GM21360 (cell line): ENCODE measurements around the gene GTPBP10.
"Not testable (repeated sequence)": the region's sequence is repeated elsewhere in the genome, so short reads cannot be mapped to it uniquely, and the experiment has no call there.

Source experiments
- ATAC-seq: cut with Tn5 transposase; IDR thresholded peaks from one replicate; pipeline ENCODE4 v1.9.1; 2021; ENCODE audit warnings: mild to moderate bottlenecking, moderate library complexity; ENCODE audit not compliant: unreplicated experiment

Gene GTPBP10

GRCh38 chr7:90350032-90350431, 3.5 kb downstream of the GTPBP10 start:
- not testable (repeated sequence) for ATAC-seq

- ATAC-seq = no peak
These were observed 5.5 kb downstream of the GTPBP10 start for GRCh38 chr7:90351987-90352386.

- no peak for ATAC-seq
These were observed 36.9 kb downstream of the GTPBP10 start for GRCh38 chr7:90383422-90383821.

- no peak for ATAC-seq
These were observed 37.3 kb downstream of the GTPBP10 start for GRCh38 chr7:90383861-90384260.

- no peak for ATAC-seq
These were observed 37.9 kb downstream of the GTPBP10 start for GRCh38 chr7:90384433-90384832.

- ATAC-seq = no peak
These were observed 41.1 kb downstream of the GTPBP10 start for GRCh38 chr7:90387470-90388240.

- no peak for ATAC-seq
These were observed 44.4 kb downstream of the GTPBP10 start for GRCh38 chr7:90390926-90391325.

GRCh38 chr7:90391488-90391887, 45.0 kb downstream of the GTPBP10 start:
- ATAC-seq = no peak

- ATAC-seq = no peak
These were observed 49.9 kb downstream of the GTPBP10 start for GRCh38 chr7:90396420-90396819.

- ATAC-seq = no peak
These were observed 55.5 kb downstream of the GTPBP10 start for GRCh38 chr7:90401989-90402388.

GRCh38 chr7:90402785-90403173, 56.3 kb downstream of the GTPBP10 start:
- ATAC-seq = no peak

GRCh38 chr7:90403174-90404113, 56.9 kb downstream of the GTPBP10 start, which contains the start of gene CLDN12:
CLDN12 (plus strand) TSS chr7:90403461; CDS start chr7:90412677, 9,216 bp downstream.
- peak; percentile 99 for ATAC-seq

- ATAC-seq = no peak
These were observed 58.3 kb downstream of the GTPBP10 start for GRCh38 chr7:90404777-90405176.

GRCh38 chr7:90407484-90407821, 60.9 kb downstream of the GTPBP10 start:
- no peak for ATAC-seq

- no peak for ATAC-seq
These were observed 61.6 kb downstream of the GTPBP10 start for GRCh38 chr7:90408142-90408541.

- ATAC-seq = no peak
These were observed 63.2 kb downstream of the GTPBP10 start for GRCh38 chr7:90409667-90410066.

- ATAC-seq = no peak
These were observed 65.0 kb downstream of the GTPBP10 start for GRCh38 chr7:90411510-90411909.

GRCh38 chr7:90412458-90413184, 66.1 kb downstream of the GTPBP10 start:
- ATAC-seq = no peak

GRCh38 chr7:90413185-90413528, 66.6 kb downstream of the GTPBP10 start:
- ATAC-seq = no peak

GRCh38 chr7:90421651-90422050, 75.1 kb downstream of the GTPBP10 start:
- ATAC-seq = no peak

- ATAC-seq = peak; percentile 97
These were observed 78.2 kb downstream of the GTPBP10 start for GRCh38 chr7:90424720-90425119.
